ENCODE measurements around the gene SKA1.

- TF ChIP-seq POLR2A (IDR thresholded peaks at IDR 0.05; ENCODE audit: low read length) (no peak), GATA1 (IDR thresholded peaks at IDR 0.05; ENCODE audit: low read depth, low read length) (no peak)
Observed at GRCh38 chr18:50398947-50399346, 24.1 kb downstream of the SKA1 start.
